GM12873 (cell line): ENCODE results near the gene ADGRG1.

Experiments used
- CTCF ChIP-seq: IDR thresholded peaks from 2 replicates; pipeline ENCODE4 v1.5.1; 2012; ENCODE audit warnings: low read depth, mild to moderate bottlenecking, moderate library complexity, low read length, control low read depth; ENCODE audit not compliant: insufficient read depth; ENCODE audit errors: missing control alignments

The ADGRG1 gene

GRCh38 chr16:57658130-57658877 lies 29.9 kb downstream of the ADGRG1 start:
- TF ChIP-seq CTCF, result no peak

GRCh38 chr16:57658878-57659674 lies 30.6 kb downstream of the ADGRG1 start:
- TF ChIP-seq CTCF, result no peak

- no peak for TF ChIP-seq CTCF
Measured at GRCh38 chr16:57660715-57661463, 32.5 kb downstream of the ADGRG1 start.

- TF ChIP-seq CTCF, result no peak
Measured at GRCh38 chr16:57661510-57661909, 33.1 kb downstream of the ADGRG1 start.

- no peak for TF ChIP-seq CTCF
Measured at GRCh38 chr16:57661936-57662906, 33.8 kb downstream of the ADGRG1 start.

- no peak for TF ChIP-seq CTCF
Measured at GRCh38 chr16:57663436-57663835, 35.0 kb downstream of the ADGRG1 start.
